GM12801 (cell line): ENCODE measurements around the gene TSPYL2.

Source experiments
- TF ChIP-seq, protein P1 (sequence below): IDR thresholded peaks from one replicate; pipeline ENCODE4 v1.5.1; 2011; ENCODE audit warnings: control low read depth; ENCODE audit not compliant: insufficient read length; ENCODE audit errors: extremely low read depth

The TSPYL2 gene

DNA sequence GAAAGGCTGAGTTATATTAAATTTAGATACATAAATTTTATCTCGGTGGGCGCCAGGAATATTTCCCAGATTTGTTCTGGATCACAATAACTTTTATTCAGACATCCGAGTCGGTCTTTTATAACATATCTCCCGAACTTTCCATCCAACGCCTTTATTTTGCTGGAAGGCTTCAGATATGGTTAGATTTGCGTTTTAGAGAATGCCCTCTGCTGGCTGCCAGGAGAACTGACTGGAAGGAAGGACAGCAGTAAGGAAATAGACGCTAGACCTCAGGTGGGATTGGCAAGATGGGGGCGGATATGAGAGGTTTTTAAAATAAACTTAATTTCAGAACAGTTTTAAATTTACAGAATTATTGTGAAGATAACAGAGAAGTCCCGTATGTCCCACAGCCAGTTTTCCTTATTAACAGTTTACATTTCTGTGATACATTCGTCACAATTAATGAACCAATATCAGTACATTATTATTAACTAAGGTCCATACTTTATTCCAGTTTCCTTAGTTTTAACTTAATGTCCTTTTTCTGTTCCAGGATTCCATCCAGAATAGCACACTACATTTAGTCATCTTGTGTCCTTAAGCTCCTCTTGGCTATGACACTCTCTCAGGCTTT is 7.2 kb downstream of the TSPYL2 start:
- TF ChIP-seq, protein P1, sequence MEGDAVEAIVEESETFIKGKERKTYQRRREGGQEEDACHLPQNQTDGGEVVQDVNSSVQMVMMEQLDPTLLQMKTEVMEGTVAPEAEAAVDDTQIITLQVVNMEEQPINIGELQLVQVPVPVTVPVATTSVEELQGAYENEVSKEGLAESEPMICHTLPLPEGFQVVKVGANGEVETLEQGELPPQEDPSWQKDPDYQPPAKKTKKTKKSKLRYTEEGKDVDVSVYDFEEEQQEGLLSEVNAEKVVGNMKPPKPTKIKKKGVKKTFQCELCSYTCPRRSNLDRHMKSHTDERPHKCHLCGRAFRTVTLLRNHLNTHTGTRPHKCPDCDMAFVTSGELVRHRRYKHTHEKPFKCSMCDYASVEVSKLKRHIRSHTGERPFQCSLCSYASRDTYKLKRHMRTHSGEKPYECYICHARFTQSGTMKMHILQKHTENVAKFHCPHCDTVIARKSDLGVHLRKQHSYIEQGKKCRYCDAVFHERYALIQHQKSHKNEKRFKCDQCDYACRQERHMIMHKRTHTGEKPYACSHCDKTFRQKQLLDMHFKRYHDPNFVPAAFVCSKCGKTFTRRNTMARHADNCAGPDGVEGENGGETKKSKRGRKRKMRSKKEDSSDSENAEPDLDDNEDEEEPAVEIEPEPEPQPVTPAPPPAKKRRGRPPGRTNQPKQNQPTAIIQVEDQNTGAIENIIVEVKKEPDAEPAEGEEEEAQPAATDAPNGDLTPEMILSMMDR = no peak

DNA sequence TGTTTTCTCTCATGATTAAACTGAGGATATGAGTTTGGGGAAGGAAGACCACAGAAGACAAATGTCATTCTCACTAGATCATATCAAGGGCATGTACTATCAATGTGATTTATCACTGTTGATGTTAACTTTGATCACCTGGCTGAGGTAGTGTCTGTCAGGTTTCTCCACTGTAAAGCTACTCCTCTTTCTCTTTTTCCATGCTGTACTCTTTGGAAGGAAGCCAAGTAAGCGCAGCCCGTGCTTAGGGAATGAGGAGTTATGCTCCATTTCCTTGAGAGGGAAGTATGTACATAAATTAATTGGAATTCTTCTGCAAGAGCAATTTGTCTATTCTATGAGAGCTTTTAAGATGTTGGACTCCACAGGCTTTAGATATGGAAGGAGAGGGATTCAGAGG is 7.8 kb downstream of the TSPYL2 start:
- TF ChIP-seq, protein P1 = no peak

DNA sequence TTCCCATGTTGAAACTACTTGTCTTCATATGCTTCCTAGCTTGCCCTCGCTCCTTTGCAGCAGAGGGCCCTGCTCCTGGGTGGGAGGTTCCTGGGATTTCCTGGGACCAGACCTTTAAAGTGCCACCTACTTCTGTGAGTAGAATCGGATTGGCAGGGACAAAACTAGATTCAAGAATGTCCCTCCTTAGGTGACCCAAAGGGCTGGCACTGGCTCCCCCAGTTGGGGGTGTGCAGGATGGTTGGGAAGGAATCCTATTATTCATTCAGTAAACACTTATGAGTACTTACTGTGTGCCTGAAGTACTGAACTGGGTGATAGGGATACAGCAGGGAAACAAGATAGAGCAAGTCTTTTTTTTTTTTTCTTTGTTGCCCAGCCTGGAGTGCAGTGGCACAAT is 9.2 kb downstream of the TSPYL2 start:
- TF ChIP-seq, protein P1 = no peak

DNA sequence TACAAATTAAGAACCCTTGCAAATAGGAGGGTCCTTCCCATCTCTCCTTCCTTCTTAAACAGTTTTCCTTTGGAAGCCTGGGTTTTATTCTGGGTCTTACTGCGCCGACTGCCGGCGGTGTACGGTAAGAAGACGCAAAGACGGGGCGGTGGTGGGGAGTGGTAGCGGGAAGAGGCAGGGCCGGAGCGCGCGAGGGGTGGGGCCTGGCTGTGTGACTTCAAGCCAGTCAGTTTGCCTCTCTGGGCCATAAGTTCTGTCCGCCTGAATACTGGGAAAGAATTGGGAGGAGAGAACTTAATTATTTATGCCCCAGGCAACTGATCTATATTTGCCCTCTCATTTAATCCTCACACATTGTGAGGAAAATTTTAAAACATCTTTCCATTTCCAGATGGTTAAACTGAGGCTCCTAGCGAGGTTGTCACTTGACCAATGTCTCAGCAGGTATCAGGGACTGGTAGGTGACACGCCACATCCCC is 11.0 kb downstream of the TSPYL2 start:
- TF ChIP-seq, protein P1 = no peak

DNA sequence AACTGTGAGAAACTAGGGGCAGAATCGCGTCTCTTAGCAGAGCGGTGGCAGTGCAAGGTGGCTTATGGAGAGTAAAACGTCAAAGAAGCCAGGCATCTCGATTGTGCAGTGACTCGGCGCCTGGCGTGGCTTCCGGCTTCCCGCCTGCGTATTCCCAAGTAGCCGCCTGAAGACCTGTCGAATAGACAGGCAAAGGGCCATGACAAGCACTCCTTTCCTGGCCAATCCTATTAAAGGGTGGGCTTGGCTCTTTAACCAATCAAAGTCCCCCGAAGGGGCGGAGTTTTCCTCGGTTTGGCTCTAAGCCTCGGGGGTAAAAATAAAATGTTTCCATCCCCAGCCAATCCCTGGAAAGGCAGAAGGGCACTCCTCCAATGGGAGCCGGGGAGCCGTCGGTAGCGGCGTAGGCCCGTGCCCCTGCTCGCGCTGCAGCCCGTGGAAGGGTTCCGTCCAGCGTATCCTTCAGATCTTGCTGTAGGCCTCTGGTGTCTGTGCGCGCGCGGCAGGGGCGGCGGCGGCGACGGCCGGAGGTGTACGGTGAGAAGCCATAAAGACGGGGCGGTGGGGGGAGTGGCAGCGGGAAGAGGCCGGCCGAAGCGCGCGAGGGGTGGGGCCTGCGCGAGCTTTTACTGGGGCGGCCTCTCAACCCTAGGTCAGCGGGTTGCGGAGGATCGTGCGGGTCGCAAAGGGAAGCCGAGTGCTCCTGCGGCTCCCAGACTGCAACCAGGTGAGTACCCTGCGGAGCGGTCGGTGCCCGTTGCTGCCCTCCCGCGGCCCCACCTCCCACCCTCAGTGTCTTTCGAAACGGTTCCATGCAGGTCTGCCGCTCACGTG is 11.8 kb downstream of the TSPYL2 start, which contains the start of gene KANTR:
Gene KANTR, plus strand, starts transcription at position 395 of the 834 bp plus-strand sequence. CDS start 30,131 bp downstream, outside the sequence.
- TF ChIP-seq, protein P1 = no peak

DNA sequence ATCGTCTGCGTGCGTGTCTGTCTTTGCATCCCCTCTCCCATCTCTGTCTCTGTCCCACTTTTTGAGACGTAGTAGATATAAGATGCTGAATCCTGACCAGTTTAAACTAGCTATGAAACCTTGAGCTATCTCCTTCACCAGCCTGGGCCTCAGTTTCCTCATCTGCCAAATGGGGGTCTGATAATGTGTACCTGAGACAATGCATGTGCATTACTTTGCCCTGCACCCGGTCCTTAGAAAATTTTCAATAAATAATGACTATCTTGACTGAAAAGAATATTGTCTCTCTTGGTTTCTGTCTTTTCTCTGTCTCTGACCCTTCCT is 12.4 kb downstream of the TSPYL2 start:
- TF ChIP-seq, protein P1 = no peak

DNA sequence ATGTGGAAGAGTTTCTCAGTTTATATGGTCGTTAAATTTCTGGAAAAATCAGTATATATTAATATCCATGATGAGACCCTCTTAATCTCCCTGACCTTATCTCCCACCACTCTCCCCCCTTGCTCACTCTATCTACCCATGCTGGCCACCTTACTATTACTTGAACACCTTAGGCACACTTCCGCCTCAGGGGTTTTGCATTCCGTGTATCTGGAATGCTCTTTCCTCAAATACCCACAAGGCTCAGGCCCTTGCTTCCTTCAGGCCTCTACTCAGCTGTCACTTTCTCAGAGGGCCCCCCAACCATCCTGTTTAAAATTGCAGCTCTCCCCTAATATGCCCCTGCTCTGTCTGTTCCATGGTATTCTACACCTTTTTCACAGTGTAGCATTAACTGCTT is 13.6 kb downstream of the TSPYL2 start:
- TF ChIP-seq, protein P1 = no peak
